SW480 (cell line): ENCODE results near the gene UXS1.

Experiments
- DNase-seq: peaks from one replicate; pipeline ENCODE4 v3.0.0-alpha.2; 2016; ENCODE audit warnings: low spot score

The UXS1 gene

GRCh38 chr2:106044859-106045258 lies 149.2 kb downstream of the UXS1 start:
- no peak for DNase-seq

DNA sequence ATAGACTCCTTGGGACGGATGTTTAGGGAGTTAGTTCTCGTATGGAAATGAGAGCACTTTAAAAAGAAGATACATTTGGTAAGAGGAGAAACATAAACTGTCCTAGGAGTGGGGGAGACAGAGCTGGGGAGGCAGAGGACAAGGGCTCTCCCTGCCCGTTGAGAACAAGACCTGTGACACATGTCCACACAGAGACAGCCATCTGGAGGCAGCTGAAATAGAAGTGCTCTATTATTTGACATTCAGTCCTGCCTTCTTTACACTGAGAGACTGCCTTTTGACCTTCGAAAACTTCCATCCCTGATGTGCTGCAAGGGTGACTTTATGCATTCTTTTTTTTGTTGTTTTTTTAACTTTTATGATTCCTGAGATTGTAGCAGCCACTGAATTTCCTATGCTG lies 150.1 kb downstream of the UXS1 start:
- no peak for DNase-seq
